Mammary epithelial cell (primary cell): ENCODE measurements around the gene ATP11A.

ENCODE experiments used
- CTCF ChIP-seq, 2 donors: IDR thresholded peaks in 1 of 2; conservative IDR thresholded peaks in 1 of 2; 2 replicates each; pipeline ENCODE4 v1.5.1; 2011 to 2012; ENCODE audit warnings: inconsistent platforms in 2 of 2, low read length in 2 of 2, mild to moderate bottlenecking in 2 of 2, control low read depth in 1 of 2, low read depth in 1 of 2; ENCODE audit not compliant: insufficient read depth in 1 of 2; ENCODE audit errors: extremely low read depth in 1 of 2
- EZH2 ChIP-seq: IDR thresholded peaks from 2 replicates; pipeline ENCODE4 v1.6.1; 2012; ENCODE audit warnings: low read length, inconsistent platforms, borderline replicate concordance

GRCh38 chr13:112835344-112835743 lies 145.5 kb downstream of the ATP11A start:
- TF ChIP-seq CTCF (conservative IDR thresholded peaks at IDR 0.05 in 1 of 2, IDR thresholded peaks at IDR 0.05 in 1 of 2; ENCODE audit: extremely low read depth in 1 of 2, insufficient read depth in 1 of 2, low read depth in 1 of 2, low read length in 2 of 2) (no peak), EZH2 (no peak)
